ENCODE results near the gene WNT8A. TPM values are rescaled to one million over a fixed set of nuclear protein-coding genes. Genes with fewer than 3 reads are reported as not detected.

Gene WNT8A
- total and polyA plus RNA-seq, 2 of the 13 experiments (the other 11 are each of a cell fraction or from before 2014, with no cell fraction given), result not detected

DNA sequence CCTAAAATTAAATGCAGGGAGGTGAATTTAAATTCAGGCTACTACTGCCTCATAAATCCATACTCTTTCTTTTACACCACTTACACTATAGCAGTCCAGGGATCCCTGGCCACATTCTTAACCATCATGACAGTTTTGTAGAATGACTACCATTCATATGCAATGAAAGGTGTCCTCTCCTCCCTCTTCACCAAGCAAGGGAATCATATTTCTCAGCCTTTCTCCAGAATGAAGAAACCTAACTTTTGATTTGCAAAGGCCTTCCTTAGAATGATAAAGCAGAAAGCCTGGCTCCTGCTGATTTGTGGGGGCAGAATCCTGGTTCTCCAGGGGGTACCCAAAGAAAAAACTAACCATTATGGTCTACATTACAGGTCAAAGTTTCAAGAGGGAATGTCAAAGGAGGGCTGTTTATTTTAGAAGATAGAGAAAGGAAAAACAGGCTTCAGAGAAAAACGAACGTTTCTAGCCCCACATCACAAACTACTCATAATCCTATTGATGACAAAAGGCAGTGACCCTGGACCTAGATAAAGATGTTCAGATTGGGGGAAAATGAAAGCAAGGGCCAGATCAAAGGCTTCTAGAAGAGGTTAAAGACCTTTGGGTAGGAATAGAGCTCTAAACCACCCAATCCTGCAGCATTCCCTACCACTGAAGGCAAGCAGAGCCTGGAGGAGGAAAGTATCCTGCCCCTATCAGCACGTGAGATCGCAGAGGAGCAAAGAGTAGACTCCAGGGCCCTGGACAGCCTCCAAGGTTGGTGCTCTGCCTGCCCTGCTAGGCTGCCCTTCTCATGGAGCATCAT, 11.5 kb downstream of the WNT8A start (continued):
- TF ChIP-seq GTF2F1 (IDR thresholded peaks at IDR 0.05; ENCODE audit: low read length) (no peak), ZSCAN9 (CRISPR knock-in tag; IDR thresholded peaks at IDR 0.05; ENCODE audit: borderline replicate concordance) (no peak), ZNF644 (CRISPR knock-in tag; IDR thresholded peaks at IDR 0.05; ENCODE audit: low read depth) (no peak), ZNF558 (CRISPR knock-in tag; IDR thresholded peaks at IDR 0.05; ENCODE audit: borderline replicate concordance) (no peak), SMC3 (IDR thresholded peaks at IDR 0.05; ENCODE audit: low read length) (no peak), NFKBIZ (CRISPR knock-in tag; IDR thresholded peaks at IDR 0.05) (no peak), ZNF180 (CRISPR knock-in tag; IDR thresholded peaks at IDR 0.05; ENCODE audit: borderline replicate concordance, low read depth) (no peak), TARDBP (CRISPR knock-in tag; IDR thresholded peaks at IDR 0.05) (0 out of 2 replicates have a peak, but pooled peaks have one; percentile 43), ZNF382 (CRISPR knock-in tag; IDR thresholded peaks at IDR 0.05; ENCODE audit: borderline replicate concordance) (no peak), MEIS2 (CRISPR knock-in tag; IDR thresholded peaks at IDR 0.05) (0 out of 2 replicates have a peak, but pooled peaks have one; percentile 34), ZNF629 (CRISPR knock-in tag; conservative IDR thresholded peaks at IDR 0.05) (no peak), HNRNPLL (IDR thresholded peaks at IDR 0.05; ENCODE audit: low read depth, low read length, poor library complexity, severe bottlenecking) (no peak), ZNF33B (CRISPR knock-in tag; IDR thresholded peaks at IDR 0.05) (no peak), HOXA5 (CRISPR knock-in tag; IDR thresholded peaks at IDR 0.05) (peak; percentile 39; the same call in 1 of the 2 replicates), ZEB1 (IDR thresholded peaks at IDR 0.05; ENCODE audit: insufficient replicate concordance, low read depth) (no peak), ZNF773 (CRISPR knock-in tag; IDR thresholded peaks at IDR 0.05; ENCODE audit: borderline replicate concordance) (no peak), NPAS2 (CRISPR knock-in tag; IDR thresholded peaks at IDR 0.05; ENCODE audit: borderline replicate concordance) (no peak)
- TF ChIP-seq, protein P1, sequence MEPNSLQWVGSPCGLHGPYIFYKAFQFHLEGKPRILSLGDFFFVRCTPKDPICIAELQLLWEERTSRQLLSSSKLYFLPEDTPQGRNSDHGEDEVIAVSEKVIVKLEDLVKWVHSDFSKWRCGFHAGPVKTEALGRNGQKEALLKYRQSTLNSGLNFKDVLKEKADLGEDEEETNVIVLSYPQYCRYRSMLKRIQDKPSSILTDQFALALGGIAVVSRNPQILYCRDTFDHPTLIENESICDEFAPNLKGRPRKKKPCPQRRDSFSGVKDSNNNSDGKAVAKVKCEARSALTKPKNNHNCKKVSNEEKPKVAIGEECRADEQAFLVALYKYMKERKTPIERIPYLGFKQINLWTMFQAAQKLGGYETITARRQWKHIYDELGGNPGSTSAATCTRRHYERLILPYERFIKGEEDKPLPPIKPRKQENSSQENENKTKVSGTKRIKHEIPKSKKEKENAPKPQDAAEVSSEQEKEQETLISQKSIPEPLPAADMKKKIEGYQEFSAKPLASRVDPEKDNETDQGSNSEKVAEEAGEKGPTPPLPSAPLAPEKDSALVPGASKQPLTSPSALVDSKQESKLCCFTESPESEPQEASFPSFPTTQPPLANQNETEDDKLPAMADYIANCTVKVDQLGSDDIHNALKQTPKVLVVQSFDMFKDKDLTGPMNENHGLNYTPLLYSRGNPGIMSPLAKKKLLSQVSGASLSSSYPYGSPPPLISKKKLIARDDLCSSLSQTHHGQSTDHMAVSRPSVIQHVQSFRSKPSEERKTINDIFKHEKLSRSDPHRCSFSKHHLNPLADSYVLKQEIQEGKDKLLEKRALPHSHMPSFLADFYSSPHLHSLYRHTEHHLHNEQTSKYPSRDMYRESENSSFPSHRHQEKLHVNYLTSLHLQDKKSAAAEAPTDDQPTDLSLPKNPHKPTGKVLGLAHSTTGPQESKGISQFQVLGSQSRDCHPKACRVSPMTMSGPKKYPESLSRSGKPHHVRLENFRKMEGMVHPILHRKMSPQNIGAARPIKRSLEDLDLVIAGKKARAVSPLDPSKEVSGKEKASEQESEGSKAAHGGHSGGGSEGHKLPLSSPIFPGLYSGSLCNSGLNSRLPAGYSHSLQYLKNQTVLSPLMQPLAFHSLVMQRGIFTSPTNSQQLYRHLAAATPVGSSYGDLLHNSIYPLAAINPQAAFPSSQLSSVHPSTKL (CRISPR knock-in tag; IDR thresholded peaks at IDR 0.05), result peak; percentile 75
- TF ChIP-seq, protein P2, sequence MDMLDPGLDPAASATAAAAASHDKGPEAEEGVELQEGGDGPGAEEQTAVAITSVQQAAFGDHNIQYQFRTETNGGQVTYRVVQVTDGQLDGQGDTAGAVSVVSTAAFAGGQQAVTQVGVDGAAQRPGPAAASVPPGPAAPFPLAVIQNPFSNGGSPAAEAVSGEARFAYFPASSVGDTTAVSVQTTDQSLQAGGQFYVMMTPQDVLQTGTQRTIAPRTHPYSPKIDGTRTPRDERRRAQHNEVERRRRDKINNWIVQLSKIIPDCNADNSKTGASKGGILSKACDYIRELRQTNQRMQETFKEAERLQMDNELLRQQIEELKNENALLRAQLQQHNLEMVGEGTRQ (IDR thresholded peaks at IDR 0.05; ENCODE audit: low read depth, low read length), result no peak
- TF ChIP-seq, protein P2 (CRISPR knock-in tag; IDR thresholded peaks at IDR 0.05; ENCODE audit: borderline replicate concordance), result no peak
- TF ChIP-seq, protein P3, sequence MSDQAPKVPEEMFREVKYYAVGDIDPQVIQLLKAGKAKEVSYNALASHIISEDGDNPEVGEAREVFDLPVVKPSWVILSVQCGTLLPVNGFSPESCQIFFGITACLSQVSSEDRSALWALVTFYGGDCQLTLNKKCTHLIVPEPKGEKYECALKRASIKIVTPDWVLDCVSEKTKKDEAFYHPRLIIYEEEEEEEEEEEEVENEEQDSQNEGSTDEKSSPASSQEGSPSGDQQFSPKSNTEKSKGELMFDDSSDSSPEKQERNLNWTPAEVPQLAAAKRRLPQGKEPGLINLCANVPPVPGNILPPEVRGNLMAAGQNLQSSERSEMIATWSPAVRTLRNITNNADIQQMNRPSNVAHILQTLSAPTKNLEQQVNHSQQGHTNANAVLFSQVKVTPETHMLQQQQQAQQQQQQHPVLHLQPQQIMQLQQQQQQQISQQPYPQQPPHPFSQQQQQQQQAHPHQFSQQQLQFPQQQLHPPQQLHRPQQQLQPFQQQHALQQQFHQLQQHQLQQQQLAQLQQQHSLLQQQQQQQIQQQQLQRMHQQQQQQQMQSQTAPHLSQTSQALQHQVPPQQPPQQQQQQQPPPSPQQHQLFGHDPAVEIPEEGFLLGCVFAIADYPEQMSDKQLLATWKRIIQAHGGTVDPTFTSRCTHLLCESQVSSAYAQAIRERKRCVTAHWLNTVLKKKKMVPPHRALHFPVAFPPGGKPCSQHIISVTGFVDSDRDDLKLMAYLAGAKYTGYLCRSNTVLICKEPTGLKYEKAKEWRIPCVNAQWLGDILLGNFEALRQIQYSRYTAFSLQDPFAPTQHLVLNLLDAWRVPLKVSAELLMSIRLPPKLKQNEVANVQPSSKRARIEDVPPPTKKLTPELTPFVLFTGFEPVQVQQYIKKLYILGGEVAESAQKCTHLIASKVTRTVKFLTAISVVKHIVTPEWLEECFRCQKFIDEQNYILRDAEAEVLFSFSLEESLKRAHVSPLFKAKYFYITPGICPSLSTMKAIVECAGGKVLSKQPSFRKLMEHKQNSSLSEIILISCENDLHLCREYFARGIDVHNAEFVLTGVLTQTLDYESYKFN (CRISPR knock-in tag; conservative IDR thresholded peaks at IDR 0.05), result peak; percentile 91
